Measurements from ENCODE around the gene TFDP1. TPM values are rescaled to one million over a fixed set of nuclear protein-coding genes. Genes with fewer than 3 reads are reported as not detected.

TFDP1 gene
- polyA plus RNA-seq, 1 experiment: 99.8 TPM

DNA sequence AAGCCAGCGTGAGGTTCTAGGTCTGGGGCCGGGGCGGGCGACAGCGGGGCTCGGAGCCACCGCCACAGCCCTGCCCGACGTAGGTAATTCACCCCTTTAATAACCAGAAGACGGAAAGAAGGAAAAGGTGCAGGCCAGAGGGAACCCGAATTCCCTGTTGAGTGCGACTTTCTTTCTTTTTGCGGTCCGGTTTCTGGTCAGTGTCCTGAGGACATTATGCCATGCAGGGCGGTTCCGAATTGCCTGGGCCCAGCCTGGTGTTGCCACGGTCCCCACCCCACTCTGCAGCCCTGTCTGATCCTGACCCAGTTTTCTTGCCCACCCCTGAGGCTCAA lies 18.4 kb upstream of the TFDP1 start:
- CTCF ChIA-PET: interaction anchor here (0.6 to 1.6 kb wide), 2 partner anchors 13 to 109 kb away, joined by 3 read pairs; no protein-coding TSS in a partner anchor
- Histone ChIP-seq H3K4me3 (ENCODE audit: low read depth, low read length) (no peak overlapping the region), H3K27me3 (ENCODE audit: control insufficient read depth, insufficient read depth, low read length) (peaks cover 2% of the 10 kb centered on the region), H3K36me3 (ENCODE audit: control insufficient read depth, insufficient read depth, low read length) (no peaks in the 10 kb centered on the region)
- TF ChIP-seq, protein P1, sequence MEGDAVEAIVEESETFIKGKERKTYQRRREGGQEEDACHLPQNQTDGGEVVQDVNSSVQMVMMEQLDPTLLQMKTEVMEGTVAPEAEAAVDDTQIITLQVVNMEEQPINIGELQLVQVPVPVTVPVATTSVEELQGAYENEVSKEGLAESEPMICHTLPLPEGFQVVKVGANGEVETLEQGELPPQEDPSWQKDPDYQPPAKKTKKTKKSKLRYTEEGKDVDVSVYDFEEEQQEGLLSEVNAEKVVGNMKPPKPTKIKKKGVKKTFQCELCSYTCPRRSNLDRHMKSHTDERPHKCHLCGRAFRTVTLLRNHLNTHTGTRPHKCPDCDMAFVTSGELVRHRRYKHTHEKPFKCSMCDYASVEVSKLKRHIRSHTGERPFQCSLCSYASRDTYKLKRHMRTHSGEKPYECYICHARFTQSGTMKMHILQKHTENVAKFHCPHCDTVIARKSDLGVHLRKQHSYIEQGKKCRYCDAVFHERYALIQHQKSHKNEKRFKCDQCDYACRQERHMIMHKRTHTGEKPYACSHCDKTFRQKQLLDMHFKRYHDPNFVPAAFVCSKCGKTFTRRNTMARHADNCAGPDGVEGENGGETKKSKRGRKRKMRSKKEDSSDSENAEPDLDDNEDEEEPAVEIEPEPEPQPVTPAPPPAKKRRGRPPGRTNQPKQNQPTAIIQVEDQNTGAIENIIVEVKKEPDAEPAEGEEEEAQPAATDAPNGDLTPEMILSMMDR (IDR thresholded peaks at IDR 0.05; ENCODE audit: insufficient read depth, low read depth, low read length): no peak
- POLR2A ChIA-PET: no interaction called here
- DNase-seq (ENCODE audit: low read depth): no peak

DNA sequence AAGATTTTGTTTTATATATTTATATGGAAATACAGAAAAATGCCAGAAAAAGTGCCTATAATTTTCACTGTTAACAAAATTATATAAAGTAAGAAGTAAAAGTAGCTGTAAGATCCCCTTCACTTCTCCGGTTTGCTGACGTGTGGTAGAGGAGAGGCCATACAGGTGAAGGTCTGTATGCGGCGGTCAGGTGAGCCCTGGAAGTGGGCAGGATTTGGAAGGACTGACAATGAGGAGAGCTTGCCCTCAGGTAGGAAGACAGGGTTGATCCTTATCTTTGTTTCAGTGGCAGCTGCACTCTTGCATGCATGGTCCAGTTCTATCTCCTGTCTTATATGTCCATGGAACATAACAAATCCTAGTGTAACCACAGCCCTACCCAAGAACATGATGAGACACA lies 16.9 kb upstream of the TFDP1 start:
- CTCF ChIA-PET: interaction anchor here (1.4 to 1.6 kb wide), 2 partner anchors 110 to 533 kb away, joined by 3 to 4 read pairs; no protein-coding TSS in a partner anchor
- POLR2A ChIA-PET: no interaction called here
- TF ChIP-seq, protein P1 (IDR thresholded peaks at IDR 0.05; ENCODE audit: insufficient read depth, low read depth, low read length): no peak
- no peak overlapping the region for H3K4me3 ChIP-seq (ENCODE audit: low read depth, low read length)
- H3K27me3 ChIP-seq (ENCODE audit: control insufficient read depth, insufficient read depth, low read length): peaks cover 2% of the 10 kb centered on the region
- no peak for DNase-seq (ENCODE audit: low read depth)
- H3K36me3 ChIP-seq (ENCODE audit: control insufficient read depth, insufficient read depth, low read length): no peaks in the 10 kb centered on the region

DNA sequence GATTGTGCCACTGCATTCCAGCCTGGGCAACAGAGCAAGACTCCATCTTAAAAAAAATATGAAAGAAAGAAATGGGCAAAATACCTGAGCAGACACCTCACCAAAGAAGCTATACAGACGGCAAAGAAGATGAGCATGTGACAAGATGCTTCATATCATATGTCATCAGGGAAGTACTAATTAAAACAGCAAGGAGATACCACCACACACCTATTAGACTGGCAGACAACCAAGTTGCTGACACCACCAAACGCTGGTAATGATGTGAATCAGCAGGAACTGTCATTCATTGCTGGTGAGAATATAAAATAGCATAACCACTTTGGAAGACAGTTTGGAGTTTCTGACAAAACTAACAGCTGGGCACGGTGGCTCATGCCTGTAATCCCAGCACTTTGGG lies 11.5 kb upstream of the TFDP1 start:
- DNase-seq (ENCODE audit: low read depth): no peak
- H3K27me3 ChIP-seq (ENCODE audit: control insufficient read depth, insufficient read depth, low read length): peaks cover 2% of the 10 kb centered on the region
- H3K4me3 ChIP-seq (ENCODE audit: low read depth, low read length): no peak overlapping the region
- no peaks in the 10 kb centered on the region for H3K36me3 ChIP-seq (ENCODE audit: control insufficient read depth, insufficient read depth, low read length)
- POLR2A ChIA-PET: no interaction called here
- TF ChIP-seq, protein P1 (IDR thresholded peaks at IDR 0.05; ENCODE audit: insufficient read depth, low read depth, low read length): no peak
- CTCF ChIA-PET: interaction anchor here (0.6 to 2.8 kb wide), 3 partner anchors 10 to 996 kb away, joined by 3 to 16 read pairs (median 3); no protein-coding TSS in a partner anchor

DNA sequence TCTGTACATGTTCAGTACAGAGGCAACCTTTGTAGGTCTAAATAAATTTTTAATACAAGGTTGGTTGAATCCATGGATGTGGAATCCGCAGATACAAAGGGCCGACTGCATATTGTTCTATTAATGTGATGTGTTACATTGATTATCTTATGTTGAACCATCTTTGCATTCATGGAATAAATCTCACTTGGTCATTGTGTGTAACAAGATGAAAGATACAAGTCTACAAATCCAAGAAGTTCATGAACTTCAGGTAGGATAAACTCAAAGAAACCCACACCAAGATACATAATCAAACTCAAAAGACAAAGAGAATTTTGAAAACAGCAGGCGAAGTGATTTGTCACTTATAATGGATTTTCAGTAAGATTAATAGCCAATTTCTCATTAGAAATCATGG lies 8.0 kb upstream of the TFDP1 start:
- ChIA-PET CTCF (no interaction called here), POLR2A (no interaction called here)
- Histone ChIP-seq H3K4me3 (ENCODE audit: low read depth, low read length) (no peak overlapping the region), H3K36me3 (ENCODE audit: control insufficient read depth, insufficient read depth, low read length) (no peaks in the 10 kb centered on the region), H3K27me3 (ENCODE audit: control insufficient read depth, insufficient read depth, low read length) (no peaks in the 10 kb centered on the region)
- TF ChIP-seq, protein P1 (IDR thresholded peaks at IDR 0.05; ENCODE audit: insufficient read depth, low read depth, low read length): no peak
- no peak for DNase-seq (ENCODE audit: low read depth)

DNA sequence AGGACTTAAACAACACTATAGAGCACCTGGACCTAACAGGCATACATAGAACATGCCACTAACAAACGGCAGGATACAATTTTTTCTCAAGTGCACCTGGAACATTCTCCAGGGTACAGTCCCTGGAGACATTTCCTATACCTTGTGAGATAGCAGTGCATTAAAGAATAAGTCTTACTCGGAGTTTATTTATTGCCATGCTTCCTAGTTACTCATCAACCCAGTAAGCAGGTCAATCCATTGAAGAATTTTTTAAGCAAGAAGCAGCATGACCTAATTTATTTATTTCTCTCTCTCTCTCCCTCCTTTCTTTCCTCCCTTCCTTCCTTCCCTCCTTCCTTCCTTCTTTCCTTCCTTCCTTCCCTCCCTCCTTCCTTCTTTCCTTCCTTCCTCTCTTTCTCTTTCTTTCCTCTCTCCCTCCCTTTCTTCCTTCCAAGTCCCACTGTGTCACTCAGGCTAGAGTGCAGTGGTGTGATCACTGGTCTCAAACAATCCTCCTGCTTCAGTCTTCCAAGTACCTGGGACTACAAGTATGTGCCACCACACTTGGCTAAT lies 6.6 kb upstream of the TFDP1 start:
- ChIA-PET POLR2A (no interaction called here), CTCF (no interaction called here)
- Histone ChIP-seq H3K4me3 (ENCODE audit: low read depth, low read length) (no peak overlapping the region), H3K27me3 (ENCODE audit: control insufficient read depth, insufficient read depth, low read length) (no peaks in the 10 kb centered on the region), H3K36me3 (ENCODE audit: control insufficient read depth, insufficient read depth, low read length) (no peaks in the 10 kb centered on the region)
- TF ChIP-seq, protein P1 (IDR thresholded peaks at IDR 0.05; ENCODE audit: insufficient read depth, low read depth, low read length): no peak
- DNase-seq (ENCODE audit: low read depth): no peak
